Measurements from ENCODE around the gene GPC5. TPM values are rescaled to one million over a fixed set of nuclear protein-coding genes. Genes with fewer than 3 reads are reported as not detected.

GPC5 gene
- total and polyA plus RNA-seq, 3 donors from 2014 or later: 11.5 to 81.8 (median 52.1) TPM

GRCh38 chr13:92549276-92549675 lies 1150.9 kb downstream of the GPC5 start:
- Histone ChIP-seq H3K4me3 (no peak overlapping the region), H3K9me3 (no peaks in the 10 kb centered on the region), H3K27ac (no peak overlapping the region), H3K27me3 (no peaks in the 10 kb centered on the region), H3K4me1 (no peaks in the 10 kb centered on the region), H3K36me3 (ENCODE audit: low read depth, missing control alignments) (no peaks in the 10 kb centered on the region)
- intact Hi-C loops (cut with DNase I; ENCODE audit: low total_unique reads): no loop called here
- TF ChIP-seq, protein P1, sequence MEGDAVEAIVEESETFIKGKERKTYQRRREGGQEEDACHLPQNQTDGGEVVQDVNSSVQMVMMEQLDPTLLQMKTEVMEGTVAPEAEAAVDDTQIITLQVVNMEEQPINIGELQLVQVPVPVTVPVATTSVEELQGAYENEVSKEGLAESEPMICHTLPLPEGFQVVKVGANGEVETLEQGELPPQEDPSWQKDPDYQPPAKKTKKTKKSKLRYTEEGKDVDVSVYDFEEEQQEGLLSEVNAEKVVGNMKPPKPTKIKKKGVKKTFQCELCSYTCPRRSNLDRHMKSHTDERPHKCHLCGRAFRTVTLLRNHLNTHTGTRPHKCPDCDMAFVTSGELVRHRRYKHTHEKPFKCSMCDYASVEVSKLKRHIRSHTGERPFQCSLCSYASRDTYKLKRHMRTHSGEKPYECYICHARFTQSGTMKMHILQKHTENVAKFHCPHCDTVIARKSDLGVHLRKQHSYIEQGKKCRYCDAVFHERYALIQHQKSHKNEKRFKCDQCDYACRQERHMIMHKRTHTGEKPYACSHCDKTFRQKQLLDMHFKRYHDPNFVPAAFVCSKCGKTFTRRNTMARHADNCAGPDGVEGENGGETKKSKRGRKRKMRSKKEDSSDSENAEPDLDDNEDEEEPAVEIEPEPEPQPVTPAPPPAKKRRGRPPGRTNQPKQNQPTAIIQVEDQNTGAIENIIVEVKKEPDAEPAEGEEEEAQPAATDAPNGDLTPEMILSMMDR (IDR thresholded peaks at IDR 0.05): no peak
- no peak for TF ChIP-seq POLR2A (IDR thresholded peaks at IDR 0.05)
- DNase-seq: no peak
- 49 to 66% methylated on average over 1 of the region's 1 CpG for WGBS, 2 donors

- H3K27me3 ChIP-seq: no peaks in the 10 kb centered on the region
- WGBS, 2 donors: 87 to 98% methylated on average over 3 of the region's 3 CpGs
- no peaks in the 10 kb centered on the region for H3K4me1 ChIP-seq
- H3K27ac ChIP-seq: no peak overlapping the region
- TF ChIP-seq POLR2A (IDR thresholded peaks at IDR 0.05): no peak
- TF ChIP-seq, protein P1 (IDR thresholded peaks at IDR 0.05): no peak
- intact Hi-C loops (cut with DNase I; ENCODE audit: low total_unique reads): no loop called here
- H3K36me3 ChIP-seq (ENCODE audit: low read depth, missing control alignments): no peaks in the 10 kb centered on the region
- H3K9me3 ChIP-seq: no peaks in the 10 kb centered on the region
- no peak overlapping the region for H3K4me3 ChIP-seq
- DNase-seq: no peak
Observed at GRCh38 chr13:92553470-92554114, 1155.2 kb downstream of the GPC5 start.

- intact Hi-C loops (cut with DNase I; ENCODE audit: low total_unique reads): no loop called here
Observed at GRCh38 chr13:92560883-92561282, 1162.5 kb downstream of the GPC5 start.

DNA sequence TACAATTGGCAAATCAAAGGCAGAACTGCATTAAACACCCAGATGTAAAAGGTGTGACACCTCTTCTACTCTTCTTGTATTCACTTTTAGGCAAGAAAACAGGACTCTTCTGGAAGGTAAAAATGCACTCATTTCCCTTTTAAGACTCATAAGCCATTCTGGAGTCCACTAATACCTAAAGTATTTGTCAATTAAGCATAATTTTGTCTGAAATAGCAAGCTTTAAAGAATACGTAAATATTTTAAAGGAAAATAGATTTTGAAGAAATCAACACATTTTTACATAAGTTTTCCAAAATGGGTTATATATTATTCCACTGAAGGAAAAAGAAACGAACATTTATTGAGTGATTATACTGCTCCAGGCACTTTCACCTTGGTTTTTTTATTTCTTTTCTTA lies 1166.5 kb downstream of the GPC5 start:
- H3K27ac ChIP-seq: no peak overlapping the region
- no peaks in the 10 kb centered on the region for H3K9me3 ChIP-seq
- no peaks in the 10 kb centered on the region for H3K4me1 ChIP-seq
- H3K27me3 ChIP-seq: no peaks in the 10 kb centered on the region
- no peak overlapping the region for H3K4me3 ChIP-seq
- no peaks in the 10 kb centered on the region for H3K36me3 ChIP-seq (ENCODE audit: low read depth, missing control alignments)
- 81 to 93% methylated on average over 2 of the region's 2 CpGs for WGBS, 2 donors
- DNase-seq: no peak
- TF ChIP-seq POLR2A (IDR thresholded peaks at IDR 0.05): no peak
- TF ChIP-seq, protein P1 (IDR thresholded peaks at IDR 0.05): no peak
- intact Hi-C loops (cut with DNase I; ENCODE audit: low total_unique reads): no loop called here

More at GRCh38 chr13:92560883-92561282, 1162.5 kb downstream of the GPC5 start:
- H3K36me3 ChIP-seq (ENCODE audit: low read depth, missing control alignments): no peaks in the 10 kb centered on the region
- no peaks in the 10 kb centered on the region for H3K4me1 ChIP-seq
- WGBS, 2 donors: 49 to 56% methylated on average over 5 of the region's 5 CpGs
- no peak overlapping the region for H3K4me3 ChIP-seq
- DNase-seq: no peak
- H3K9me3 ChIP-seq: no peaks in the 10 kb centered on the region
- no peaks in the 10 kb centered on the region for H3K27me3 ChIP-seq
- H3K27ac ChIP-seq: no peak overlapping the region
- TF ChIP-seq, protein P1 (IDR thresholded peaks at IDR 0.05): no peak
- no peak for TF ChIP-seq POLR2A (IDR thresholded peaks at IDR 0.05)

- Histone ChIP-seq H3K27me3 (no peaks in the 10 kb centered on the region), H3K4me1 (no peaks in the 10 kb centered on the region), H3K9me3 (no peaks in the 10 kb centered on the region), H3K36me3 (ENCODE audit: low read depth, missing control alignments) (no peaks in the 10 kb centered on the region), H3K4me3 (no peak overlapping the region), H3K27ac (no peak overlapping the region)
- DNase-seq: no peak
- TF ChIP-seq, protein P1 (IDR thresholded peaks at IDR 0.05): no peak
- no peak for TF ChIP-seq POLR2A (IDR thresholded peaks at IDR 0.05)
- intact Hi-C loops (cut with DNase I; ENCODE audit: low total_unique reads): no loop called here
Observed at GRCh38 chr13:92566767-92567166, 1168.3 kb downstream of the GPC5 start.

Data from testis (tissue), 3 donors.